GM19372 (cell line): Measurements from ENCODE around the gene RAB7A.
"Not testable (repeated sequence)": the region's sequence is repeated elsewhere in the genome, so short reads cannot be mapped to it uniquely, and the experiment has no call there.

Experiments
- ATAC-seq: cut with Tn5 transposase; IDR thresholded peaks from one replicate; pipeline ENCODE4 v1.9.1; 2021; ENCODE audit warnings: mild to moderate bottlenecking, low read depth, moderate library complexity; ENCODE audit not compliant: unreplicated experiment

The RAB7A gene

DNA sequence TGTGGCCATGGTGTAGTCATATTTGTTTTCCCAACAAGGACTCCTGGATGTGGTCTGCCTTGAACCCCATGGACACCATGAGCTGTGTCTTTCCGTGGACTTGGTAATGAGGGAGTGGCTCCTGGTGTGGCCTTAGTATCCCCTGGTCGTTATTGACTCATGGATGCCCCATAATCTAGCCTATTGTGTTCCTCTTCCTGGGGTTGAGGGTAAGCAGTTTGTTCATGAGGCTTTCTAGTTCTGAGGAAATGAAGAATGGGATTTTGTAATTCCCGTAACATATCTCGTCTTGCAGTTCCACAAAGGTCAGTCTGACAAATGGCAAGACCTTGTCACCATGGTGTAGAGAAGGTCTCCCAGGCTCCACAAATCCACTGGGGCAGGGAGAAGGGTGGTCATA lies 22.6 kb downstream of the RAB7A start:
- no peak for ATAC-seq

DNA sequence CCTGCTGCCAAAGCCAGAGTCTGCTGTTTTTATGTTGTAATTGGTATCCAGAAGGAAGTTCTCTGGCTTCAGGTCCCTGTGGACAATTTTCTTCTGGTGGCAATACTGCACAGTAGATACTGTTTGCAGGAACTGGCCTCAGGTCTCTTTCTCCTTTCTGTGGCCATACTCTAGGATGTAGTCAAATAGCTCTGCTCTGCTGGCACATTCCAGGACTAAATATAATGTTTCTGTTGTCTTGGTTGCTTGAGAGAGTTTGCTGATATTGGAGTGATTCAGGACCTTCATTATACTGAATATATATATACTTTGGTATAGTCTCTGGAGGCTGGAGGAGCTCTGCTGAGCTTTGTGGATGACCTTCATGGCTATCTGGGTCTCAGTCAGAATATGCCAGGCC lies 23.1 kb downstream of the RAB7A start:
- no peak for ATAC-seq

DNA sequence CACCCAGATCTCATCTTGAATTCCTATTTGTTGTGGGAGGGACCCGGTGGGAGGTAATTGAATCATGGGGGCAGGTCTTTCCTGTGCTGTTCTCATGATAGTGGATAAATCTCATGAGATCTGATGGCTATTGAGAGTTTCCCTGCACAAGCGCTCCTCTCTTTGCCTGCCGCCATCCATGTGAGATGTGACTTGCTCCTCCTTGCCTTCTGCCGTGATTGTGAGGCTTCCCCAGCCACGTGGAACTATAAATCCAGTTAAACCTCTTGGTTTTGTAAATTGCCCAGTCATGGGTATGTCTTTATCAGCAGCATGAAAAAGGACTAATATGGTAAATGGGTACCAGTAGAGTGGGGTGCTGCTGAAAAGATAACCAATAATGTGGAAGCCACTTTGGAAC lies 23.6 kb downstream of the RAB7A start:
- not testable (repeated sequence) for ATAC-seq

DNA sequence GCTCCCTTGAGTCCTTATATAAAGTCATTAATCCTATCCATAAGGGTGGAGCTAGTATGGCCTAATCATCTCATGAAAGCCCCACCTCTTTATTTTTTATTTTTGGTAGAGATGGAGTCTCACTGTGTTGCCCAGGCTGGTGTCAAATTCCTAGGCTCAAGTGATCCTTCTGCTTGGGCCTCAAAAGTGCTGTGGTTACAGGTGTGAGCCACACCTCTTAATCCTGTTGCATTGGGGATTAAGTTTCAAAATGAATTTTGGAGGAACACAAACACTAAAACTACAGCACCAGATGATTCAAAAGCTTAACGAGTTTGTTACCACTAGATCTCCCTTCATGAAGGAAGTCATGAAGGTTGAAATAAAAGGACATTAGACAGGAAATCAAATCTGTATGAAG lies 27.7 kb downstream of the RAB7A start:
- ATAC-seq: no peak

- no peak for ATAC-seq
These were observed 34.1 kb downstream of the RAB7A start for GRCh38 chr3:128760042-128760441.

DNA sequence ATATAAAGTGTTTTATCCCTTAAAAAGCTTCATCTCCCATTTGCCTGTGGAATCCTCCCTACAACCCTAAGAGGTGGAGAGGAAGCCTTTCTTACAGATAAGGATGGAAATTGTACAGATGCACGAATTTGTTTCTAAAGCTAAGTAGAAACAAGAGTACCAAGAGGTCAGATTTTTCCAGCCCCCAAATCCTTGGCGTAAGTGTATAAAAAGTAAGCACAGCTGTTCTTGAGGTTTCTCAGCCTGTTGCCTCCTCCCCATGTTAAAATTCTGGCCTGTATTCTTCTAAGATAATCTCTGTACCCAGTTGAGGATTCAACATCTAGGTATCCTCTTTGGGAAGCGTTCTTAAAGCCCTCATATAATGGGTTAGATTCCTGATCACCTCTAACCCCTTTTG lies 34.9 kb downstream of the RAB7A start:
- no peak for ATAC-seq

GRCh38 chr3:128761392-128761791 lies 35.4 kb downstream of the RAB7A start:
- ATAC-seq: no peak

- no peak for ATAC-seq
These were observed 38.0 kb downstream of the RAB7A start for GRCh38 chr3:128763967-128764366.

DNA sequence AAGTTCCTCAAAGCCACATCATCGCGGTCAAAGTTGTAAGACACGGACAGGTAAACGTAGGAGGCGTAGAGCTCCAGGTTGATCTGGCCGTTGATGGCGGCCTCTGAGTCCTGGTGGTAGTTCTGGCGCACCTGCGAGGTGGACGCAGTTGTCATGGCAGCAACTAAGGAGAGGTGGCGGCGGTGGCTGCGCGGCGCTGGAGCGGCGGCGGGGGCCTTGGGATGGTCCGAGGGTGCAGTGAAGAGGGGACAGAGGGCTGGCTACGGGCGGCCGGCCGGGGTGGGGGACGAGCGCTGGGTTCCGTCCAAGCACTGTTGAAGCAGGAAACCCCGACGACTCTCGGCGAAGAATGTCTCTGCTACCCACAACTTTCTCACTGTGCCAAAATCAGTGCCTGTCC lies 38.9 kb downstream of the RAB7A start:
- no peak for ATAC-seq

DNA sequence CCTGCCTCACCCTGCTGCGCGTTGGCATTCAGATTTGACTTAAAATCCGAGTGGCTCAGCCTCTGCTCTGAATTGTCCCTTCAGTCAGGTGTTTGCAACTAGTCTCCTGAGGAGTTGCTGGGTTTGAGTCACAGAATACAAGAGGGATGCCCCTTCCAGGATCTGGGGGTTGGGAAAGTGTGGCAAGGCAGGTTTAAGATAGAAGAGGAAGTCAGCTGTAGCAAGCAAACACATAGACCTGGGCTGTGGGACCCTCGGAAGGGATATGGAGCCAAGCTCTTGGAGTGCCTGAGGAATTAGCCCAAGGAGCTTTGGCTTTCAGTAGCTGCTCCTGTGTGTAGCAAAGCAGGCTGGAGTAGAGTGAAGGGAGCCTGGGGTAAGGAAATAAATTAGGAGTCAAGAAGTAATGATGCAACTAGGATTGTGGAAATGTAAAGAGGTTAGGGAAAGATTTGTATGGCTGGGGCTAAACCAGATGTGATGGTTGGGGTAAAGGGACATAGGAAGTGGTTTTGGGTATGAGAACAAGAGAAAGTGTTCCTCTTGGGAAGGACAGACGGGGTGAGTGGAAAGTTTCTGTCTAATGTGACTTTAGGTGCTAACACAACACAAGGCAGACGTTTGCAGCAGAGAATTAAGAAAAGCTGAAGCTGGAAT lies 41.2 kb downstream of the RAB7A start:
- no peak for ATAC-seq

DNA sequence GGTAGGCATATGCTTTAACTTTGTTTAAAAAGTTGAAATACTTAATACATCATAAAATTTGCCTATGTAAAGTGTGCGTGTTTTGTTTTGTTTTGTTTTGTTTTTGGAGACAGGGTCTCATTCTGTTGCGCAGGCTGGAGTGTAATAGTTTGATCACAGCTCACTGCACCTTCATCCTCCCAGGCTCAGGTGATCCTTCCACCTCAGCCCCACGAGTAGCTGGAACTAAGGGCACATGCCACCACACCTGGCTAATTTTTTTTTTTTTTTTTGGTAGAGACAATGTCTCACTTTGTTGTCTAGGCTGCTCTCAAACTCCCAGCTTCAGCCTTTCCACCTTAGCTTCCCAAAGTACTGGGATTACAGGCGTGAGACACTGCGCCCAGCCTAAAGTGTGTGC lies 42.5 kb downstream of the RAB7A start:
- no peak for ATAC-seq

GRCh38 chr3:128770387-128770786 lies 44.4 kb downstream of the RAB7A start:
- ATAC-seq: no peak

DNA sequence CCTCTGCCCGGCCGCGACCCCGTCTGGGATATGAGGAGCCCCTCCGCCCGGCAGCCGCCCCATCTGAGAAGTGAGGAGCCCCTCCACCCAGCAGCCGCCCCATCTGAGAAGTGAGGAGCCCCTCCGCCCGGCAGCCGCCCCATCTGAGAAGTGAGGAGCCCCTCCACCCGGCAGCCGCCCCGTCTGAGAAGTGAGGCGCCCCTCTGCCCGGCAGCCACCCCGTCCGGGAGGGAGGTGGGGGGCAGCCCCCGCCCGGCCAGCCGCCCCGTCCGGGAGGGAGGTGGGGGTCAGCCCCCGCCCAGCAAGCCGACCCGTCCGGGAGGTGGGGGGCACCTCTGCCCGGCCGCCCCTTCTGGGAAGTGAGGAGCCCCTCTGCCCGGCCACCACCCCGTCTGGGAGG lies 47.2 kb downstream of the RAB7A start:
- ATAC-seq: not testable (repeated sequence)

DNA sequence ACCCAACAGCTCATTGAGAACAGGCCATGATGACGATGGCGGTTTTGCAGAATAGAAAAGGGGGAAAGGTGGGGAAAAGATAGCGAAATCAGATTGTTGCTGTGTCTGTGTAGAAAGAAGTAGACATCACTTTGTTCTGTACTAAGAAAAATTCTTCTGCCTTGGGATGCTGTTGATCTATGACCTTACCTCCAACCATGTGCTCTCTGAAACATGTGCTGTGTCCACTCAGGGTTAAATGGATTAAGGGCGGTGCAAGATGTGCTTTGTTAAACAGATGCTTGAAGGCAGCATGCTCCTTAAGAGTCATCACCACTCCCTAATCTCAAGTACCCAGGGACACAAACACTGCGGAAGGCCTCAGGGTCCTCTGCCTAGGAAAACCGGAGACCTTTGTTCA lies 47.6 kb downstream of the RAB7A start:
- ATAC-seq: not testable (repeated sequence)

GRCh38 chr3:128775241-128775640 lies 49.3 kb downstream of the RAB7A start:
- no peak for ATAC-seq

DNA sequence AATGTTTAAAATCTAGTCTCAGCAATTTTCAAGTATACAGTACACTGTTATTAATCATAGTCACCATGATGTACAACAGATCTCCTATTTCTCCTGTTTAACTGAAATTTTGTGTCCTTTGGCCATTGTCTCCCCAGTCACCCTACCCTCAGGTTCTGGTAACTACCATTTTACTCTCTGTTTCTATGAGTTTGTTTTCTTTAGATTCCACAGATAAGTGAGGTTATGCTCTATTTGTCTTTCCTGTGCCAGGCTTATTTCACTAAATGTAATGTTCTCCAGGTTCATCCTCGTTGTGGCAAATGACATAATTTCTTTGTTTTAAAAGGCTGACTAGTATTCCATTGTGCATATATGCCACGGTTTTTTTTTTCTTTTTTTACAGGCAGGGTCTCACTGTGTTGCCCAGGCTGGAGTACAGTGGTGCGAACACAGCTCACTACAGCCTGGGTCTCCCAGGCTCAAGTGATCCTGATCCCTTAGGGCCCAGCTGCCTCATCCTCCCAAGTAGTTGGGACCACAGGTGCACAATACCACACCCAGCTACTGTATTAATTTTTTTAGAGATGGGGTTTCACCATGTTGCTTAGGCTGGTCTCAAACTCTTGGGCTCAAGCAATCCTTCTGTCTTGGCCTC lies 50.0 kb downstream of the RAB7A start:
- ATAC-seq: no peak

DNA sequence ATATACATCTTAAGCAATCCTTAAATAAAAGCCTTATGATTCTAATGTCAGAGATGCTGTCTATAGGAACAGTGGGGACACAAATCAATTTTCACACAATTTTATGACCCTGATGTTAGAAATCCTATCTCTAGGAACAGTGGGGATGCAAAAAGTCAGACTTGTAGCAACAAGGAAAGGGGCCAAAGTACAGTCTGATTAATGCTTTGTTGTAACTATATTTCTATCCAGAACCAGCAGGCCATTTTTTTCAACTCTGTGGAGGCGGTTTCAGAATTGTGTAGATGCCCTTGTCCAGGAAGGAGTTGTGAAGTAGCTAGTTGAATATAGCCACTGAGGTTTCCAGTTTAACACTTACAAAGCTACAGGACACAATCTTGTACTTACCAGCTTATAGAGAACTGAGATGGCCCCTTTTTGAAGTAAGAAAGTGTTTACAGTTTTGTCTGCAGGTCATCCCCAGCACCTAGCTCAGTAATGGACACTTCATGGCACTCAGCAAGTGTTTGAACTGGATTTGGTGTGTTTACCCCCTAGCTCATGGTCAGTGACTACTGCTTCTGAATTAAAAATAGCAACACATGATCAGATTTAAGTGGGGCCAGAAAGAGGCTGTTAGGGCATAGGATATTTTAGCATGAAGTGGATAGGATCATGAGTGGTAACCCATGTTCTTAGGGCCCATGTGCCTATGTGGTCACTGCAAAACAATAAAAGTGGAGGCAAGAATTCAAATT lies 54.3 kb downstream of the RAB7A start:
- no peak for ATAC-seq

DNA sequence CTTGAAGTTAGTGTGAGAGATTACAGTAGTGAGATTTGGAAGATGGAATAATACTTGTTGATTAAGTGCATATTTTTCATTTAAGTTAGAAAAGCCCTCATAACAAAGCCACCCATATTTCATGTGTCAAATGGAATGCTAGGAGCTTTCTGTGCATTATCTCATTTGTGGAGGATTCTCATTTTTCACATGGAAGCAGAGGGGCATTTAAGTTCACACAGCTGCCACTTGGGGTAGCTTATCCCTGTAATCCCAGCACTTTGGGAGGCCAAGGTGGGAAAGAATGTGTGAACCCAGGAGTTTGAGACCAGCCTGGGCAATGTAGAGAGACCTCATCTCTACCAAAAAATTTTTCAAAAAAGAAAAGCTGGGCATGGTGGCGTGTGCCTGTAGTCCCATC lies 55.2 kb downstream of the RAB7A start:
- no peak for ATAC-seq

DNA sequence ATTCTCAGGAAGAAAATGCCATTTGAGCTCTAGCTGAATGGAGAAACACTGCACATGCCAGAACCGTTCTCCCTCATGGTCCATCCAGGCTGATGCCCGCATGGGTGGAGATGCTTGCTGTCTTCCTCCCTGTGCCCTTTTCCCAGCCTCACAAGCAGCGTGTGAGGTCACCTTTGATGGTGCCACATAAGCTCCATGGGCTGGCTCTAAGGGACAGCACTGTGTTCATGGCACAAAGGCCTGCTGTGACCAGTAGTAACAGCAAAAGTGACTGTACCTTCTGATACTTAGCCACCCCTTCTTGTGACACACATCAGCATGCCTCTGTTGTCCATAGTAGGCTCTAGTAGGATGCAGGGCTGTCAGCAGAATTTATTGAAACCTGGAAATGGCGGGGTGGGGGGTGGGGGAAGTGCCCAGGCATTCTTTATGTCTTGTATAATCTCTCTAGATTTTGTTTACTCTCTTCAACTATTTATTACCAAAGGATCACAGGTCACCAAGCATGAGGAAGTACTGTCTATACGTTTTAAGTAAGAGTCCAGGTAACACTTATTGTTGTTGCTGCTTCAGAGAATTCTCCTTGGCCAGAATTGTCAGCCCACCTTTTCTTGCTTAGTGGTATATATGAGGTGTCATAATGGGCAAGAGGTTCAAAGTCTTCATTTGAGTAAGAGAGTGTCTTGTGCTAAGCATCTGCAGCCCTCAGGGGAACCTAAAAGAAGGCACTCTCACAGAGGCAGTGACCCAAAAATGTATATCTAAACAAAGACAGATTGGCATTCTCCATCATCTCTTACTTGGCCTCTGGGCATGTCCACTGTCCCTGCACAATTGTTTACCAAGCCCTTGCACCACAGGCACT lies 56.5 kb downstream of the RAB7A start:
- ATAC-seq: no peak

DNA sequence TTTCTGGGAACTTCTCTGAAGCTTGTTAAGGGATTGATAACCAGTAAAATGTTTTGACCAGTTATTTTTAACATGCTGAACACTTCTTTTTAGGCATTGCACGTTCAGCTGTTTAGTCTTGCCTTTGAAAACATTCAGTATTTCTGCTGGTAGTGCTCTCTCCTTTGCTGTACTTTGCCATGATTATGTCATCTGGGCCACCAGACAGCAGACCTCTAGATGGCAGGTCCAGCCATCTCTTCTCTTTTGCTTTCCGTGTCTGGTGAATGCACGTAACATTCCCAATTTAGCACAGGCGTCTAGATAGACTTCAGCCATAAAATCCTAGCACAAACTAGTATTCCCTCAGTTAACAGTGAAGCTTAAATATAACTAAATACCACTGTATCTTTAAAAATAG lies 57.8 kb downstream of the RAB7A start:
- ATAC-seq: no peak

- no peak for ATAC-seq
These were observed 58.2 kb downstream of the RAB7A start for GRCh38 chr3:128784232-128784631.
